K562 (cell line): Measurements from ENCODE around the gene CCDC117. TPM values are rescaled to one million over a fixed set of nuclear protein-coding genes. Genes with fewer than 3 reads are reported as not detected.

Experiments used
- ARID2 ChIP-seq: fragments of 450-650 bp; IDR thresholded peaks from 2 replicates; pipeline ENCODE4 v1.6.1; 2017; ENCODE audit warnings: antibody characterized with exemption, mild to moderate bottlenecking
- CHD1 ChIP-seq: fragments of 200-600 bp; sonication (generic); IDR thresholded peaks from one replicate; pipeline ENCODE4 v1.6.1; 2012; ENCODE audit warnings: mild to moderate bottlenecking, moderate library complexity, low read length, inconsistent platforms
- EZH2 ChIP-seq: IDR thresholded peaks from 2 replicates; pipeline ENCODE4 v1.6.1; 2012; ENCODE audit warnings: low read depth, mild to moderate bottlenecking, inconsistent platforms, low read length, borderline replicate concordance
- FOSL1 ChIP-seq: fragments of 200-800 bp; sonication (Bioruptor generic); conservative IDR thresholded peaks from 2 replicates; pipeline ENCODE4 v1.6.1; 2016; ENCODE audit warnings: missing genetic modification characterization, missing compliant biosample characterization
- HDAC2 ChIP-seq: fragments of 450-650 bp; IDR thresholded peaks from 2 replicates; pipeline ENCODE4 v1.6.1; 2016; ENCODE audit warnings: mild to moderate bottlenecking
- HOMEZ ChIP-seq: fragments of 250-450 bp; sonication (Bioruptor Pico); IDR thresholded peaks from 2 replicates; pipeline ENCODE4 v1.4.0; 2020; ENCODE audit warnings: mild to moderate bottlenecking, moderate library complexity
- MAZ ChIP-seq, 2 experiments: fragments of 450-650 bp in 1 of 2; sonication (generic) in 1 of 2; formaldehyde crosslinking; IDR thresholded peaks in 1 of 2; conservative IDR thresholded peaks in 1 of 2; 2 replicates each; pipeline versions ENCODE4 v1.4.0 to v1.5.0; 2020; ENCODE audit warnings: mild to moderate bottlenecking in 1 of 2, missing genetic modification reagents in 1 of 2
- NBN ChIP-seq: fragments of 450-650 bp; IDR thresholded peaks from 2 replicates; pipeline ENCODE4 v1.6.1; 2016; ENCODE audit warnings: low read depth, mild to moderate bottlenecking
- NFE2 ChIP-seq: IDR thresholded peaks from 2 replicates; pipeline ENCODE4 v1.6.1; 2014; ENCODE audit warnings: antibody characterized with exemption, low read depth
- OTX1 ChIP-seq: fragments of 450-650 bp; formaldehyde crosslinking; IDR thresholded peaks from 2 replicates; pipeline ENCODE4 v1.4.0; 2022; ENCODE audit warnings: mild to moderate bottlenecking
- PHB2 ChIP-seq: fragments of 450-650 bp; IDR thresholded peaks from 2 replicates; pipeline ENCODE4 v1.6.1; 2017; ENCODE audit warnings: low read depth
- POLR2H ChIP-seq: IDR thresholded peaks from 2 replicates; pipeline ENCODE4 v1.6.1; 2016; ENCODE audit warnings: missing genetic modification characterization, low read depth, mild to moderate bottlenecking, control low read depth, missing compliant biosample characterization, moderate library complexity
- RB1 ChIP-seq: fragments of 450-650 bp; IDR thresholded peaks from 2 replicates; pipeline ENCODE4 v1.6.1; 2017; ENCODE audit warnings: low read depth, mild to moderate bottlenecking
- SIN3B ChIP-seq: fragments of 450-650 bp; IDR thresholded peaks from 2 replicates; pipeline ENCODE4 v1.6.1; 2017; ENCODE audit warnings: low read depth, mild to moderate bottlenecking, moderate library complexity
- SMARCA5 ChIP-seq: fragments of 450-650 bp; IDR thresholded peaks from 2 replicates; pipeline ENCODE4 v1.6.1; 2016
- TAF7 ChIP-seq: fragments of 450-650 bp; IDR thresholded peaks from 2 replicates; pipeline ENCODE4 v1.6.1; 2016; ENCODE audit warnings: missing genetic modification characterization, missing compliant biosample characterization
- TRIM28 ChIP-seq: fragments of 450-650 bp; IDR thresholded peaks from 2 replicates; pipeline ENCODE4 v1.6.1; 2017
- U2AF1 ChIP-seq: fragments of 200-400 bp; formaldehyde crosslinking; optimal IDR thresholded peaks from 2 replicates; pipeline ENCODE3; 2017; ENCODE audit warnings: mild to moderate bottlenecking, low read depth, low read length, moderate library complexity
- ZNF146 ChIP-seq: IDR thresholded peaks from one replicate; pipeline ENCODE4 v1.6.1; 2018; ENCODE audit warnings: missing compliant biosample characterization; ENCODE audit not compliant: unreplicated experiment
- ZNF165 ChIP-seq: fragments of 250-450 bp; sonication (Bioruptor Pico); IDR thresholded peaks from 2 replicates; pipeline ENCODE4 v1.4.0; 2020; ENCODE audit warnings: borderline replicate concordance
- ZNF175 ChIP-seq: fragments of 200-800 bp; sonication (Bioruptor generic); IDR thresholded peaks from 2 replicates; pipeline ENCODE4 v1.6.1; 2016; ENCODE audit warnings: low read depth, mild to moderate bottlenecking, missing genetic modification characterization, missing compliant biosample characterization
- ZNF217 ChIP-seq: sonication (generic); formaldehyde crosslinking; IDR thresholded peaks from 2 replicates; pipeline ENCODE4 v1.8.0; 2022; ENCODE audit warnings: mild to moderate bottlenecking, missing genetic modification reagents
- ZNF408 ChIP-seq: fragments of 250-450 bp; sonication (Bioruptor Pico); IDR thresholded peaks from 2 replicates; pipeline ENCODE4 v1.4.0; 2020; ENCODE audit warnings: low read depth, mild to moderate bottlenecking, moderate library complexity
- ZNF507 ChIP-seq: conservative IDR thresholded peaks from 2 replicates; pipeline ENCODE4 v1.6.1; 2017; ENCODE audit warnings: missing genetic modification characterization, missing compliant biosample characterization
- ZNF79 ChIP-seq: fragments of 250-450 bp; sonication (Bioruptor Pico); IDR thresholded peaks from 2 replicates; pipeline ENCODE4 v1.4.0; 2020; ENCODE audit warnings: low read depth, mild to moderate bottlenecking, moderate library complexity
- polyA plus RNA-seq, 8 experiments: library from polyadenylated mRNA; depleted of rRNA in 4 of 8; stranded (reverse) in 5 of 8; unstranded in 3 of 8; fragments of >200 nt; fragmentation: Nextera tagmentation in 2 of 8; fragmentation: Illumina TruSeq in 1 of 8; extraction: Ambion mirVana in 2 of 8; extraction: Trizol in 1 of 8; gene quantifications; 2 replicates each; pipeline versions ENCODE4 v1.2.1 to v1.2.3, GENCODE V29; 2011 to 2014; ENCODE audit warnings: inconsistent platforms in 1 of 8, missing spikeins in 1 of 8
- total RNA-seq, 7 experiments: library from RNA; depleted of rRNA in 6 of 7; stranded (reverse); fragments of >200 nt in 6 of 7; fragmentation: Illumina TruSeq in 2 of 7; extraction: Trizol in 2 of 7; gene quantifications; 2 replicates each; pipeline versions ENCODE4 v1.2.1 to v1.2.3, GENCODE V29; 2011 to 2021; ENCODE audit warnings: low replicate concordance in 1 of 7
- TF ChIP-seq, protein P1 (sequence below): fragments of 250-450 bp; sonication (Bioruptor Pico); IDR thresholded peaks from 2 replicates; pipeline ENCODE4 v1.5.0; 2020; ENCODE audit warnings: mild to moderate bottlenecking, borderline replicate concordance

The CCDC117 gene
- total and polyA plus RNA-seq, 9 of the 15 experiments (the other 6 are each of a cell fraction or from before 2014, with no cell fraction given): 5.7 to 23.3 (median 15.8) TPM

DNA sequence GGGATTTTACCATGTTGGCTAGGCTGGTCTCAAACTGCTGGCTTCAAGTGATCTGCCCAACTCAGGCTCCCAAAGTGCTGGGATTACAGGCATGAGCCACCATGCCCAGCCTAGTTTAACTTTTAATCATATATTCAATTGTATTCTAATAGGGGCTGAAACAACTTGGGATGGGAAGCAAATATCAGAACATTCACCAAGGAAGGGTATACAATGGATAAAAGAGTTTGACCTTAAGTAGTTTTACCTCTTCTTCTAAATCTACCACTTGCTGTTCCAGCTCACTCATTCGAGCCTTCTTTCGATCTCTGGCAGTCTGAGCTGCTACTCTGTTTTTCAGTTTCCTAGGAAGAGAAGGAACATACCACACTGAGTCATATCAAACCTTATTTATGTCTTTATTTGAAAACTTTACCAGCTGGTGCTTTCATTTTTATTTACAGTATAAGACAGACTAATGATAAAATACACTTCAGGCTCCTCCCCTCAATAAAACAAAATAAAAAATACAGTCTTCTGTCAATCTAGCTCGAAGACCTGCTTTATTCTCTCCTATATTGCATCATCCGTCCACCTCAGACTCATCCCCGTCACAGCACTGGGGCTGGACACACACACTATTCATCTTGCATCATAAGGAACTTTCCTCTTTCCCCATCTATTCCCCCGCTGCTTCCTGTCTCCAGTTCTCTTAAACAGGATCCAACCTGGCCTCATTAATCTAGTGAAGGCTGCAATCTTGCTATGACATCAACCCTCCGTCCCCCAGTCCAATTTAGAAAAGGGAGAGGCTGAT, 26.5 kb downstream of the CCDC117 start (continued):
- TF ChIP-seq NBN (0 out of 2 replicates have a peak, but pooled peaks have one; percentile 55), ZNF507 (no peak), OTX1 (peak; percentile 63; the same call in 1 of the 2 replicates), ZNF146 (CRISPR knock-in tag) (no peak), PHB2 (no peak), SMARCA5 (no peak), TAF7 (tag) (no peak), EZH2 (no peak), ZNF79 (CRISPR knock-in tag) (no peak), ZNF408 (CRISPR knock-in tag) (no peak), ZNF217 (CRISPR knock-in tag) (no peak), CHD1 (no peak), MAZ (CRISPR knock-in tag; conservative IDR thresholded peaks at IDR 0.05 in 1 of 2, IDR thresholded peaks at IDR 0.05 in 1 of 2) (peak in 1 of 2 experiments; percentile 30; a peak in 1 of 4 replicates), HOMEZ (CRISPR knock-in tag) (no peak), ZNF175 (no peak; the same call in 1 of the 2 replicates), TRIM28 (no peak), ZNF165 (CRISPR knock-in tag) (no peak), ARID2 (no peak), FOSL1 (tag) (peak; percentile 48; the same call in 1 of the 2 replicates), HDAC2 (no peak), POLR2H (tag) (peak; percentile 74), RB1 (no peak), U2AF1 (no peak), NFE2 (no peak), SIN3B (no peak)
- TF ChIP-seq, protein P1, sequence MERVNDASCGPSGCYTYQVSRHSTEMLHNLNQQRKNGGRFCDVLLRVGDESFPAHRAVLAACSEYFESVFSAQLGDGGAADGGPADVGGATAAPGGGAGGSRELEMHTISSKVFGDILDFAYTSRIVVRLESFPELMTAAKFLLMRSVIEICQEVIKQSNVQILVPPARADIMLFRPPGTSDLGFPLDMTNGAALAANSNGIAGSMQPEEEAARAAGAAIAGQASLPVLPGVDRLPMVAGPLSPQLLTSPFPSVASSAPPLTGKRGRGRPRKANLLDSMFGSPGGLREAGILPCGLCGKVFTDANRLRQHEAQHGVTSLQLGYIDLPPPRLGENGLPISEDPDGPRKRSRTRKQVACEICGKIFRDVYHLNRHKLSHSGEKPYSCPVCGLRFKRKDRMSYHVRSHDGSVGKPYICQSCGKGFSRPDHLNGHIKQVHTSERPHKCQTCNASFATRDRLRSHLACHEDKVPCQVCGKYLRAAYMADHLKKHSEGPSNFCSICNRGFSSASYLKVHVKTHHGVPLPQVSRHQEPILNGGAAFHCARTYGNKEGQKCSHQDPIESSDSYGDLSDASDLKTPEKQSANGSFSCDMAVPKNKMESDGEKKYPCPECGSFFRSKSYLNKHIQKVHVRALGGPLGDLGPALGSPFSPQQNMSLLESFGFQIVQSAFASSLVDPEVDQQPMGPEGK (CRISPR knock-in tag): no peak
